GM12878 (cell line): ENCODE data around the gene CDKN2B-AS1. TPM values are rescaled to one million over a fixed set of nuclear protein-coding genes. Genes with fewer than 3 reads are reported as not detected.

Experiments used
- ATAC-seq: fragments of 200-7000 bp; cut with Tn5 transposase; 3 replicates; pipeline ENCODE4 v1.9.1; 2020; ENCODE audit warnings: mild to moderate bottlenecking, moderate library complexity
- BruUV-seq: library from RNA; stranded (reverse); fragments of 400-500 nt; replicated peaks from 2 replicates; lab custom pipeline; 2021; lab: Mats Ljungman, UMichigan
- CTCF ChIA-PET: fragments of 300-600 bp; sonication (Branson Sonifier 250); formaldehyde crosslinking; extraction: SDS; loops from one replicate; lab custom pipeline; 2021; ENCODE audit warnings: inconsistent platforms; lab: Yijun Ruan, JAX
- POLR2A ChIA-PET: fragments of 350-600 bp; formaldehyde crosslinking; extraction: SDS; loops from one replicate; lab custom pipeline; 2021; ENCODE audit warnings: inconsistent platforms; lab: Charles Lee
- RAD21 ChIA-PET: fragments of 300-600 bp; sonication (Branson Sonifier 250); formaldehyde crosslinking; loops from one replicate; lab custom pipeline; 2023; ENCODE audit warnings: antibody characterized with exemption; ENCODE audit not compliant: unreplicated experiment; lab: Charles Lee
- SMC1A ChIA-PET: fragments of 300-600 bp; sonication (Branson Sonifier 250); formaldehyde crosslinking; loops from one replicate; lab custom pipeline; 2023; ENCODE audit not compliant: unreplicated experiment, uncharacterized antibody; lab: Charles Lee
- DNase-seq: peaks from one replicate; pipeline ENCODE4 v3.0.0-alpha.2; 2011; ENCODE audit warnings: low read depth, low spot score
- FAIRE-seq: peaks from 3 replicates; lab custom pipeline; 2011; peaks lifted over from hg19 to GRCh38; lab: Jason Lieb, UNC
- H2AFZ ChIP-seq: 2 replicates; pipeline ENCODE4 v1.6.0; 2011; ENCODE audit warnings: low read depth, low read length, control low read depth; ENCODE audit not compliant: control insufficient read depth
- H3K27ac ChIP-seq: 2 replicates; pipeline ENCODE4 v1.5.1; 2011; ENCODE audit warnings: control low read depth; ENCODE audit not compliant: control insufficient read depth, insufficient read depth
- H3K27me3 ChIP-seq, 2 experiments: replicated peaks in 1 of 2; 2 replicates each; pipeline versions ENCODE4 v1.6.0 to v1.6.1; 2011; ENCODE audit warnings: low read length in 1 of 2; ENCODE audit not compliant: control insufficient read depth in 2 of 2, insufficient read depth in 2 of 2
- H3K36me3 ChIP-seq, 2 experiments: 2 replicates each; pipeline ENCODE4 v1.5.1; 2011; ENCODE audit warnings: low read length in 1 of 2; ENCODE audit not compliant: control insufficient read depth in 2 of 2, insufficient read depth in 2 of 2
- H3K4me1 ChIP-seq: 2 replicates; pipeline ENCODE4 v1.6.1; 2011; ENCODE audit warnings: mild to moderate bottlenecking, low read length, moderate library complexity, mixed read lengths; ENCODE audit not compliant: control insufficient read depth, insufficient read depth
- H3K4me2 ChIP-seq: 2 replicates; pipeline ENCODE4 v1.6.0; 2011; ENCODE audit warnings: control low read depth; ENCODE audit not compliant: control insufficient read depth, insufficient read depth
- H3K4me3 ChIP-seq: fragments of 200-600 bp; sonication (generic); 2 replicates; pipeline ENCODE4 v1.5.1; 2016
- H3K79me2 ChIP-seq: 2 replicates; pipeline ENCODE4 v1.6.0; 2011; ENCODE audit warnings: low read length; ENCODE audit not compliant: control insufficient read depth, insufficient read depth
- H3K9ac ChIP-seq: 2 replicates; pipeline ENCODE4 v1.8.0; 2011; ENCODE audit warnings: low read length, control low read depth, mixed read lengths; ENCODE audit not compliant: control insufficient read depth, insufficient read depth
- H3K9me3 ChIP-seq: replicated peaks from 3 replicates; pipeline ENCODE4 v1.5.1; 2011; ENCODE audit warnings: mild to moderate bottlenecking, low read length; ENCODE audit not compliant: control insufficient read depth, insufficient read depth
- H4K20me1 ChIP-seq: 2 replicates; pipeline ENCODE4 v1.6.0; 2011; ENCODE audit not compliant: control insufficient read depth, insufficient read depth
- BHLHE40 ChIP-seq, 2 experiments: fragments of 450-650 bp in 1 of 2; IDR thresholded peaks; 2 replicates each; pipeline ENCODE4 v1.6.1; 2011 to 2017; ENCODE audit warnings: low read depth in 2 of 2, borderline replicate concordance in 1 of 2, improper control_type of control experiment in 1 of 2, low read length in 1 of 2, mild to moderate bottlenecking in 1 of 2
- CHD1 ChIP-seq: IDR thresholded peaks from 2 replicates; pipeline ENCODE4 v1.6.1; 2012; ENCODE audit warnings: low read depth, low read length, improper control_type of control experiment
- DPF2 ChIP-seq: fragments of 450-650 bp; IDR thresholded peaks from 2 replicates; pipeline ENCODE4 v1.6.1; 2017; ENCODE audit warnings: mild to moderate bottlenecking
- IKZF1 ChIP-seq: fragments of 450-650 bp; conservative IDR thresholded peaks from 2 replicates; pipeline ENCODE4 v1.6.1; 2017; ENCODE audit warnings: antibody characterized with exemption, mild to moderate bottlenecking
- POLR2AphosphoS2 ChIP-seq: IDR thresholded peaks from 2 replicates; pipeline ENCODE4 v1.6.1; 2011; ENCODE audit warnings: low read depth, mild to moderate bottlenecking, low read length, improper control_type of control experiment, moderate library complexity
- POLR2AphosphoS5 ChIP-seq: IDR thresholded peaks from 2 replicates; pipeline ENCODE4 v1.6.1; 2011; ENCODE audit warnings: mild to moderate bottlenecking, low read length, inconsistent platforms
- RB1 ChIP-seq: fragments of 450-650 bp; formaldehyde crosslinking; IDR thresholded peaks from 2 replicates; pipeline ENCODE4 v1.6.1; 2017; ENCODE audit warnings: mild to moderate bottlenecking, borderline replicate concordance
- SIN3A ChIP-seq: IDR thresholded peaks from 2 replicates; pipeline ENCODE4 v1.6.1; 2012; ENCODE audit warnings: low read depth, low read length, improper control_type of control experiment
- TCF7 ChIP-seq: IDR thresholded peaks from 2 replicates; pipeline ENCODE4 v1.6.1; 2014; ENCODE audit warnings: antibody characterized with exemption, borderline replicate concordance
- YY1 ChIP-seq: IDR thresholded peaks from 2 replicates; pipeline ENCODE4 v1.6.1; 2011; ENCODE audit warnings: low read depth, mild to moderate bottlenecking, low read length
- WGBS: methylation state at CpG from one replicate; pipeline ENCODE4 v1.1.6; 2016; ENCODE audit warnings: low lambda C conversion rate; ENCODE audit not compliant: insufficient replicate concordance, insufficient coverage; ENCODE audit errors: missing lambda C conversion rate; 5-methylcytosine and 5-hydroxymethylcytosine counted together
- in situ Hi-C: fragments of 300-500 bp; cut with MboI; formaldehyde crosslinking; loops from 9 replicates; pipeline ENCODE4 v1.14.3; 2018; ENCODE audit warnings: mixed read lengths
- intact Hi-C: fragments of 100-400 bp; cut with micrococcal nuclease; formaldehyde crosslinking; loops from one replicate; pipeline ENCODE4 v1.14.2; 2022; ENCODE audit not compliant: unreplicated experiment
- polyA plus RNA-seq, 11 experiments: library from polyadenylated mRNA; depleted of rRNA in 4 of 11; unstranded in 6 of 11; stranded (reverse) in 5 of 11; fragments of >200 nt; fragmentation: Nextera tagmentation in 4 of 11; fragmentation: Illumina TruSeq in 1 of 11; extraction: Ambion mirVana in 4 of 11; extraction: Trizol in 1 of 11; gene quantifications; 1 replicate in 1 of 11; 2 replicates in 10 of 11; pipeline versions ENCODE4 v1.2.1 to v1.2.3, GENCODE V29; 2011 to 2016; ENCODE audit warnings: inconsistent platforms in 2 of 11, missing spikeins in 2 of 11, low read depth in 1 of 11
- total RNA-seq, 4 experiments: library from RNA; depleted of rRNA in 3 of 4; stranded (reverse); fragments of >200 nt in 3 of 4; fragmentation: Illumina TruSeq in 1 of 4; extraction: Trizol in 1 of 4; gene quantifications; 2 replicates each; pipeline versions ENCODE4 v1.2.1 to v1.2.3, GENCODE V29; 2013 to 2021
- TF ChIP-seq, protein P1 (sequence below): fragments of 450-650 bp; IDR thresholded peaks from 2 replicates; pipeline ENCODE4 v1.6.1; 2016; ENCODE audit warnings: mild to moderate bottlenecking
- TF ChIP-seq, protein P2 (sequence below): fragments of 450-650 bp; formaldehyde crosslinking; IDR thresholded peaks from 2 replicates; pipeline ENCODE4 v1.4.0; 2022; ENCODE audit warnings: mild to moderate bottlenecking, moderate library complexity
- TF ChIP-seq, protein P3 (sequence below): IDR thresholded peaks from 2 replicates; pipeline ENCODE4 v1.6.1; 2012; ENCODE audit warnings: low read depth, low read length, improper control_type of control experiment

CDKN2B-AS1 gene
- total and polyA plus RNA-seq, 10 of the 15 experiments (the other 5 are each of a cell fraction or from before 2014, with no cell fraction given) = 0.22 to 2.2 (median 1.0) TPM; not detected in 1

DNA sequence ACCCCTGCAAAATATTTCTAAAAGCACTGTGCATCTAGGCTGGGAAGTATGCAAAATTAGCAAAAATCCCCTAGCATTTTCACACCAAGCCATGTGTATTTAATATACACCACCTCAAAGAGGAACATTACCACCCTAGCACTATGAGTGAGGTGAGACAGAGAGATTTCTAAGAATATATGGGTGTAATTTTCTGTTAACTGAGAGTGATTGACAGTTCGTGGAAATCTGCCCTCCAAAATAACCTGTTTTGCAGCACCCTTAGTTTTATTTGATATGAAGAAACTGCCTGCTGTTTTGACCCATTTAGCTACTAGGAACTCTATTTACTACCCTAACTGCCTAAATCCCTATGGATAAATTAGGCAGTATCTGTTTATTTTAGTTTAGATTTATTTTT is 78.8 kb downstream of the CDKN2B-AS1 start:
- Histone ChIP-seq H3K27me3 (no peaks in the 10 kb centered on the region), H4K20me1 (no peaks in the 10 kb centered on the region), H3K36me3 (no peaks in the 10 kb centered on the region), H3K9ac (no peak overlapping the region), H3K27ac (no peak overlapping the region), H3K79me2 (no peaks in the 10 kb centered on the region), H2AFZ (no peak overlapping the region), H3K4me2 (no peak overlapping the region), H3K4me3 (no peak overlapping the region), H3K9me3 (no peaks in the 10 kb centered on the region), H3K4me1 (no peaks in the 10 kb centered on the region)
- TF ChIP-seq, protein P1, sequence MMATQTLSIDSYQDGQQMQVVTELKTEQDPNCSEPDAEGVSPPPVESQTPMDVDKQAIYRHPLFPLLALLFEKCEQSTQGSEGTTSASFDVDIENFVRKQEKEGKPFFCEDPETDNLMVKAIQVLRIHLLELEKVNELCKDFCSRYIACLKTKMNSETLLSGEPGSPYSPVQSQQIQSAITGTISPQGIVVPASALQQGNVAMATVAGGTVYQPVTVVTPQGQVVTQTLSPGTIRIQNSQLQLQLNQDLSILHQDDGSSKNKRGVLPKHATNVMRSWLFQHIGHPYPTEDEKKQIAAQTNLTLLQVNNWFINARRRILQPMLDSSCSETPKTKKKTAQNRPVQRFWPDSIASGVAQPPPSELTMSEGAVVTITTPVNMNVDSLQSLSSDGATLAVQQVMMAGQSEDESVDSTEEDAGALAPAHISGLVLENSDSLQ = peak; percentile 68; the same call in 1 of the 2 replicates
- TF ChIP-seq BHLHE40 (IDR thresholded peaks at IDR 0.05; ENCODE audit: borderline replicate concordance in 1 of 2, low read depth in 2 of 2, low read length in 1 of 2) = no peak
- TF ChIP-seq IKZF1 = no peak
- CTCF ChIA-PET = no interaction called here
- 23% methylated on average over 1 of the region's 1 CpG for WGBS
- POLR2A ChIA-PET = no interaction called here
- SMC1A ChIA-PET = no interaction called here
- FAIRE-seq (no peak), ATAC-seq (no peak), DNase-seq (no peak)
- in situ Hi-C loops (no loop called here), intact Hi-C loops (no loop called here)
- RAD21 ChIA-PET = no interaction called here
- BruUV-seq = no TSS peak

DNA sequence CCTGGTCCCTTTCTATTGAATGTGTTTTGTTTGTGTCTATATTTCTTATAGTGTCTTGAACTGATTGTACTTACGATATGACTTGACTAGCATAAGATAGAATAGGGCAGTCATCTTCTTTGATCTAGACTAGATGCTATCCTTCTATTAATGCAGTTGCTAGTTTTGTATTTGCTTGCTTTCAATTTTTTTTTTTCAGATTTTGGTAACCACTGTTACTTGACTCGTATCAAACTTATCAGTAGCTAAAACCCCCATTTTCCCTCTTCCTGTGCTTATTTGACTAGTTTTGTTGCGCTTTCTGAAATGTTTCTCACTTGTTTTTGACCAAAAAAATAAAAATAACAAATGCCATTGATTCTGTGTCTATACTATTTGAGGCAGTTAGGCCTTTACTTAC is 83.5 kb downstream of the CDKN2B-AS1 start:
- no TSS peak for BruUV-seq
- POLR2A ChIA-PET = no interaction called here
- Histone ChIP-seq H2AFZ (no peak overlapping the region), H3K9ac (no peak overlapping the region), H3K79me2 (no peaks in the 10 kb centered on the region), H3K27me3 (no peaks in the 10 kb centered on the region), H3K4me3 (no peak overlapping the region), H3K36me3 (no peaks in the 10 kb centered on the region), H3K9me3 (no peaks in the 10 kb centered on the region), H3K4me1 (no peaks in the 10 kb centered on the region), H3K27ac (no peak overlapping the region), H4K20me1 (no peaks in the 10 kb centered on the region), H3K4me2 (no peak overlapping the region)
- intact Hi-C loops = no loop called here
- WGBS = 40% methylated on average over 3 of the region's 3 CpGs
- RAD21 ChIA-PET = no interaction called here
- FAIRE-seq (no peak), DNase-seq (no peak), ATAC-seq (no peak)
- SMC1A ChIA-PET = interaction anchor here (1.0 kb wide), 1 partner anchor 12 kb away, joined by 3 read pairs; no protein-coding TSS in a partner anchor
- CTCF ChIA-PET = interaction anchor here (1.0 to 2.0 kb wide), 2 partner anchors 42 to 166 kb away, joined by 3 to 4 read pairs; no protein-coding TSS in a partner anchor
- in situ Hi-C loops = no loop called here
- no peak for TF ChIP-seq POLR2AphosphoS5
- no peak for TF ChIP-seq RB1
- TF ChIP-seq BHLHE40 (IDR thresholded peaks at IDR 0.05; ENCODE audit: borderline replicate concordance in 1 of 2, low read depth in 2 of 2, low read length in 1 of 2) = no peak
- TF ChIP-seq, protein P2, sequence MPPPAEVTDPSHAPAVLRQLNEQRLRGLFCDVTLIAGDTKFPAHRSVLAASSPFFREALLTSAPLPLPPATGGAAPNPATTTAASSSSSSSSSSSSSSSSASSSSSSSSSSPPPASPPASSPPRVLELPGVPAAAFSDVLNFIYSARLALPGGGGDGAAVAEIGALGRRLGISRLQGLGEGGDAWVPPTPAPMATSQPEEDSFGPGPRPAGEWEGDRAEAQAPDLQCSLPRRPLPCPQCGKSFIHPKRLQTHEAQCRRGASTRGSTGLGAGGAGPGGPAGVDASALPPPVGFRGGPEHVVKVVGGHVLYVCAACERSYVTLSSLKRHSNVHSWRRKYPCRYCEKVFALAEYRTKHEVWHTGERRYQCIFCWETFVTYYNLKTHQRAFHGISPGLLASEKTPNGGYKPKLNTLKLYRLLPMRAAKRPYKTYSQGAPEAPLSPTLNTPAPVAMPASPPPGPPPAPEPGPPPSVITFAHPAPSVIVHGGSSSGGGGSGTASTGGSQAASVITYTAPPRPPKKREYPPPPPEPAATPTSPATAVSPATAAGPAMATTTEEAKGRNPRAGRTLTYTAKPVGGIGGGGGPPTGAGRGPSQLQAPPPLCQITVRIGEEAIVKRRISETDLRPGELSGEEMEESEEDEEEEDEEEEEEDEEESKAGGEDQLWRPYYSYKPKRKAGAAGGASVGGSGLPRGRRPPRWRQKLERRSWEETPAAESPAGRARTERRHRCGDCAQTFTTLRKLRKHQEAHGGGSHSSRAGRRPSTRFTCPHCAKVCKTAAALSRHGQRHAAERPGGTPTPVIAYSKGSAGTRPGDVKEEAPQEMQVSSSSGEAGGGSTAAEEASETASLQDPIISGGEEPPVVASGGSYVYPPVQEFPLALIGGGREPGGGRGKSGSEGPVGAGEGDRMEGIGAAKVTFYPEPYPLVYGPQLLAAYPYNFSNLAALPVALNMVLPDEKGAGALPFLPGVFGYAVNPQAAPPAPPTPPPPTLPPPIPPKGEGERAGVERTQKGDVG (CRISPR knock-in tag) = no peak
- TF ChIP-seq, protein P3, sequence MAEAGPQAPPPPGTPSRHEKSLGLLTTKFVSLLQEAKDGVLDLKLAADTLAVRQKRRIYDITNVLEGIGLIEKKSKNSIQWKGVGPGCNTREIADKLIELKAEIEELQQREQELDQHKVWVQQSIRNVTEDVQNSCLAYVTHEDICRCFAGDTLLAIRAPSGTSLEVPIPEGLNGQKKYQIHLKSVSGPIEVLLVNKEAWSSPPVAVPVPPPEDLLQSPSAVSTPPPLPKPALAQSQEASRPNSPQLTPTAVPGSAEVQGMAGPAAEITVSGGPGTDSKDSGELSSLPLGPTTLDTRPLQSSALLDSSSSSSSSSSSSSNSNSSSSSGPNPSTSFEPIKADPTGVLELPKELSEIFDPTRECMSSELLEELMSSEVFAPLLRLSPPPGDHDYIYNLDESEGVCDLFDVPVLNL = no peak
- TF ChIP-seq SIN3A = no peak
- TF ChIP-seq YY1 = no peak
- no peak for TF ChIP-seq TCF7
- TF ChIP-seq CHD1 = no peak
- TF ChIP-seq POLR2AphosphoS2 = no peak
- no peak for TF ChIP-seq DPF2
